GM21737 (cell line): Measurements from ENCODE around the gene POM121C.
"Not testable (repeated sequence)": the region's sequence is repeated elsewhere in the genome, so short reads cannot be mapped to it uniquely, and the experiment has no call there.

Source experiments
- ATAC-seq: cut with Tn5 transposase; IDR thresholded peaks from one replicate; pipeline ENCODE4 v1.9.1; 2021; ENCODE audit warnings: mild to moderate bottlenecking, moderate library complexity; ENCODE audit not compliant: unreplicated experiment

Gene POM121C

DNA sequence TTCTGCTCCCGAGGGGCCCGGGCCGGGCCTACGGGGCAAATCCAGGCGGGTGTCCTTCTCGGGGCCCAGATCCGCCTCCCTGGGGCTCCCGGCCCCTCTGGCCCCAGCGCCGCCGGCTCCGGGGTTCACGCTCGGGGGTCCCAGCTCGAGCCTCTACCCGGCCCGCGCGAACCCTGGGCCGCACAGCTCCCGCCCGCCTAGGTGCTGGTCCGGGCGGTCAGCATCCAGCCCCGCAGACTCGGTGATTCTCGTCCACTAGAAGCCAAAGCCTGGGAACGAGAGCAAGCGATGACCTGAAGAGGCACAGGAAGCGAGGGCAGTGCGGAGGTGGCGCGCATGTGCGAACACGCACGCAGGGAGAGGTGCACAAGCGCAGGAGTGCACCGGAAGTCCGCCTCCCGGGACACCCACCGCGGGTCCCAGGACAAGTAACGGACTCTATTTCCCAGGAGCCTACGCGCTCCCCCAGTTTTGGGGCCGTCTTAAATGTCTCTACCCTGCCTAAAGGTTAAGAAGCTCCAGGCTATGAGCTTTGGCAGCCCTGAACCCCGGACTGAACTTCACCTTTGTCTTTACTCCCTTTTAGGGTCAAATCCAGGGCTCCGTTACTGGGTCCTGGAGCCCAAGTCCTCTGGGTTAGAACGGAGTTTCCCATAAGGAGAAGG is at the start of gene POM121C:
Gene POM121C, minus strand, starts transcription at position 321 of the 665 bp plus-strand sequence. CDS start 44,803 bp downstream, outside the sequence.
- ATAC-seq: peak; percentile 98

DNA sequence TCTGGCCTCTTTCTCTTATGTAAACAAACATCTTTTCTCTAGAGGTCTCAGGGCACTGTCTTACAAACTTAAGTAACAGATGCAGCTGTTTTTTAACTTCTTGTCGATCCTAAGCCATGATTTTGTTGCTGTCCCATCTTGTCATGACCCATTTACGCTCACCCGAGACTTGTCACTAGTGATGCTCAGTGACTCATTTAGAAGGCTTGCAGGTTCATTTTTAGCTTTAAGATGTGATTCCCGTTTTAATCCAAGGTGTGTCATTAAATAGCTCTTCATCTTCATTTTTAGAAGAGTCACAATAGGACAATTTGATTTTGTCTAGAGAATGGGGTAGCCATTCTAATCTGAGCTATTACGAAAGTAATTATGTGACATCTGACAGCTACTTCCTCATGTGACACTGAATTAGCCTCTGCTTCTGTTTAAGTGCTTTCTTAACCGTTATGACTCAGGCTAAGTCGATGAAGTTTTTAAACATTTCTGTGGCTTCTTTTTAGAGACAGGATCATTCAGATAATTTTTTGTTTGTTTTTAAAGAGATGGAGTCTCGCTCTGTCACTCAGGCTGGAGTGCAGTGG is 48.7 kb upstream of the POM121C start:
- peak; percentile 57 for ATAC-seq

DNA sequence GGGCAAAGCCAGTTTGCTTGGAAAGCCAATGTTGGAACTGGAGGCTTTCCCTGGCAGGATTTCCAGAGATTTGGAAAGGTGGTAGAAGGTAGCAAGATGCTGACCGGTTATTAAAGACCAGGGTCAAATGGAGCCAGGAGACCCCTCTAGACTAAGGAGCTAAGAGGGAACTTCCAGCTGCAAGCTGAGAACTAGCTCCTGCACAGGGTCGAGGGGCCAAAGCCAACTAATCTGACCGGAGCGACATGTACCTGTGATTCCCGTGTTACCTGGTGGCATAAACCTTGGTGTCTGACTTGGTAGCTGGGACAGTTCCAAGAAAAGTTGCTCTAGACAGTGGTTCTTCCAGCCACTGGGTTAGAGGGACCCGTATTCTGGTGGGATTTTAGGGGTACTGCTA is 47.8 kb upstream of the POM121C start:
- no peak for ATAC-seq

DNA sequence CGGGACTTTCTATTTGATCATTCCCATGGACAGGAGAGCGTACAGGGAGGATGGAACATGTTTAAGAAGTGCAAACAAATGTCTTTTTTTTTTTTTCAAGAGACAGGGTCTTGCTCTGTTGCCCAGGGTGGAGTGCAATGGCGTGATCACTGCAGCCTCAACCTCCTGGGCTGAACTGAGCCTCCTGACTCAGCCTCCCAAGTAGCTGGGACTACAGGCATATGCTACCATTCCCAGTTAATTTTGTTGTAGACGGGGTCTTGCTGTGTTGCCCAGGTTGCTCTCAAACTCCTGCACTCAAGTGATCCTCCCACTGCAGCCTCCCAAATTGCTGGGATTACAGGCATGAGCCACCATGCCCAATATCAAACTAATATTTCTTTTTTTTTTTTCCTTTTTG is 46.5 kb upstream of the POM121C start:
- ATAC-seq: no peak

DNA sequence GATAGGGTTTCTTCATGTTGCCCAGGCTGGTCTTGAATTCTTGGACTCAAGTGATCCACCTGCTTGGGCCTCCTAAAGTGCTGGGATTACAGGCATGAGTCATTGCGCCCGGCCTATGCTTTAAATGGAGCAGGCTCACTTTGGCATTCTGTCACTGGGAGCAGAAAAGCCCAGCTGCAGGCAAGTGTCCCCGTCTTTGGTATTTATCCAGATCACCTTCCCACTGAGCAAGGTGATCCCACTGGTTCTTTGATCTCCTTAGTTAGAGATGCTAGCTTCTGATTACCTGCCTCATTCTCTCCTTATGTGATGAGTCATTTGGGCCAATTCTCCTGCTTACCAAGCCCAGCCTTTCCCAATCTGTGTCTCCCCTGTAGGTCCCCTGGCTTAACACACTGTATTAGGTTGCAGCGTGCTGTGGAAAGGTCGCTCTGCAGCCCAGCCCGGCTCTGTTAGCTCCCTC is 45.3 kb upstream of the POM121C start:
- no peak for ATAC-seq

DNA sequence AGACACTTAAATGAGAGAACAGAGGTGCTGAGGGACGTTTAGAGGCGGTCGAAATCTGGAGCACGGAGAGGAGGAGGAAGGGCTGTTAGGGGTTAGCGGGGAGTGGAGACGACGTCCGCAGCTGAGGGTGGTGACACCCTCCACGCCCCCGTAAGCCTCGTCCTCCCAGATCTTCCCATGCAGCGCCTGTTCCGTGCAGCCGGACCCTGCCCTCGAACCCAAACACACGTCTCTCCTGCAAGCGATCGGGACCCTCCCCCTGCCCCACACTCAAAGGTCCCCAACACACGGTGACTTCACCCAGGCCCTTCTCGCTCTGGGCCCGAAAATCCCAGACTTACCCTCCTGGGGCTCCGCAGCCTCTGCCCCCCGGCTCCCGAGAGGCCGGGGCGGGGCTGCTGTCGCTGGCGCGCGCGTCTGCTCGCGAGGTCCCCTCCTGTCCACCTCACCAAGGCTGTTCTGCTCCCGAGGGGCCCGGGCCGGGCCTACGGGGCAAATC is 41.2 kb upstream of the POM121C start:
- not testable (repeated sequence) for ATAC-seq

DNA sequence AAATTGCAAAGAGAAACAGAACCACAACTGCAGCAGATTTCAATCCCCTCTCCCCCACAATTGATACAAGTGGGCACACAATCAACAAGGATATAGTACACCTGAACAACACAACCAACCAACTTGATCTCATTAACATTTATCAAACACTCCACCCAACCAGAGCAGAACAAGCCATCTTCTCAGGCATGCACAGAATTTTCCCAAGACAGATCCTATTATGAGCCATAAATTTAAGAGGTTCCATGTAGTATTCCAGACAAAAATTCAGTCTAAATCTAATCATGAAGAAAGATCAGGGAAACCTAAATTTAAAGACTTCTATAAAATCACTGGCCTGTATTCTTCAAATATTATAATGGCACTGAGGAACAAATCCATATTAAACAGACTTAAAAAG is 35.6 kb upstream of the POM121C start:
- ATAC-seq: not testable (repeated sequence)

DNA sequence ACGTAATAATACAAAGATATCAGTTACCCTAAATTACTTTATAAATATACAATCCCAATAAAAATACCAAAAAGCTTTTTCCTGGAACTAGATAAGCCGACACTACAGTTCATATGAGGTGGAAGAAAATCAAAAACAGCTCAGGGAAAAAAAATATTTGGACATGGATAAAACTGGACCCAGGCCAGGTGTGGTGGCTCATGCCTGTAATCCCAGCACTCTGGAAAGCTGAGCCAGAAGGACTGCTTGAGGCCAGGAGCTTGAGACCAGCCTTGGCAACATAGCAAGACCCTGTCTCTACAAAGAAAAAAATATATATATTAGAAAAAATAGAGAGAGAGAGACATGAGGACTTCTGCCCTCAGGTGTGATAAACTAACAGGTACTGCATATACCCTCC is 32.7 kb upstream of the POM121C start:
- not testable (repeated sequence) for ATAC-seq

DNA sequence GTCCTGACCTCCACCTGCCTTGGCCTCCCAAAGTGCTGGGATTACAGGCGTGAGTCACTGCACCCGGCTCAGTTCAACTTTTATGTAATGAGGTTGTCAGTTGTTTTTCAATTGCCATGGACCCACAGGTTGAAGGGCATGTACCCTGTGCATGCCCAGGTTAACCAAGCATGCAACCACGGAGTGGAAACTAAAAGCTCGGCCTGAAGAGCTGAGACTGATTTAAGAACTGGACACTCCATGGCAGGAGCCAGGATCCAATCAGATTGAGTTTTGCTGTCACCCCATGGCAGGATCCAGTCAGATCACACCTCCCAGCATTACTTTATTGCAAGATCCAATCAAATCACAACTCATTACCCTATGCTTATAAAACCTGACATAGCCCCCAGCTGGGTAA is 22.9 kb upstream of the POM121C start:
- ATAC-seq: not testable (repeated sequence)

DNA sequence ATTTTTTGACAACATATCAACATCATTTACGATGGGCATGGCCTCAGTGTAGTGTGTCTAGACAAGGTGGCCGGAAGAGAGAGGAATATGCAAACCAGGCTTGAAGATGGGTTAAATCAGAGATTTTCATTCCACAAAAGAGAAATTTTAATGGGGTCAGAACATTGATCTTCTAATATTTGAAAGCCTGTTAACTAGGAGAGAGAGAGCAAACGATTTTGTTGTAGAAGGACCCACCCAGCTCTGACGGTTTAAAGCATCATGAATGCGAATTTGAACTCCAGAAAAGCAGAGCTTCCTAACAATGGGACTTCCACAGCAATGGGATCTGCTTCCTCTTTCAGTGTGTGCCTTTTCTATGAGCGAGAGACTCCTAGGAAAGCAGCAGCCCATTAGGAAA is 5.9 kb upstream of the POM121C start, which contains the start of gene SPDYE5:
Gene SPDYE5, plus strand, starts transcription at position 301 of the 400 bp plus-strand sequence. CDS start 1,728 bp downstream, outside the sequence.
- ATAC-seq: not testable (repeated sequence)

DNA sequence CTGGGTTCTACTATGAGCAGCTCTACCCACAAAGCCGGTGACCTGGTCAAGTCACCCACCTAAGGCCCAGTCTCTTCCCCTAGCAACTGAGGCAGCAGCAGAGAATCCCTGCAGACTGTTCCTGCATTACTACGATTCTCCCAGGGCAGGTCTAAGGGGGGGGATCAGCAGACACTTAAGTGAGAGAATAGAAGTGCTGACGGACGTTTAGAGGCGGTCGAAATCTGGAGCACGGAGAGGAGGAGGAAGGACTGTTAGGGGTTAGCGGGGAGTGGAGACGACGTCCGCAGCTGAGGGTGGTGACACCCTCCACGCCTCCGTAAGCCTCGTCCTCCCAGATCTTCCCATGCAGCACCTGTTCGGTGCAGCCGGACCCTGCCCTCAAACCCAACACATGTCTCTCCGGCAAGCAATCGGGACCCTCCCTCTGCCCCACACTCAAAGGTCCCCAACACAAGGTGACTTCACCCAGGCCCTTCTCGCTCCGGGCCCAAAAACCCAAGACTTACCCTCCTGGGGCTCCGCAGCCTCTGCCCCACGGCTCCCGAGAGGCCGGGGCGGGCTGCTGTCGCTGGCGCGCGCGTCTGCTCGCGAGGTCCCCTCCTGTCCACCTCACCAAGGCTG is 632 bp downstream of the POM121C start:
- peak; percentile 11 for ATAC-seq

DNA sequence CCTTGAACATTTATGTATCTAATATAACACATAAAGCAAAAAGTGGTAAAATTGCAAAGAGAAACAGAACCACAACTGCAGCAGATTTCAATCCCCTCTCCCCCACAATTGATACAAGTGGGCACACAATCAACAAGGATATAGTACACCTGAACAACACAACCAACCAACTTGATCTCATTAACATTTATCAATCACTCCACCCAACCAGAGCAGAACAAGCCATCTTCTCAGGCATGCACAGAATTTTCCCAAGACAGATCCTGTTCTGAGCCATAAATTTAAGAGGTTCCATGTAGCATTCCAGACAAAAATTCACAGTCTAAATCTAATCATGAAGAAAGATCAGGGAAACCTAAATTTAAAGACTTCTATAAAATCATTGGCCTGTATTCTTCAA is 5.8 kb downstream of the POM121C start:
- ATAC-seq: not testable (repeated sequence)

DNA sequence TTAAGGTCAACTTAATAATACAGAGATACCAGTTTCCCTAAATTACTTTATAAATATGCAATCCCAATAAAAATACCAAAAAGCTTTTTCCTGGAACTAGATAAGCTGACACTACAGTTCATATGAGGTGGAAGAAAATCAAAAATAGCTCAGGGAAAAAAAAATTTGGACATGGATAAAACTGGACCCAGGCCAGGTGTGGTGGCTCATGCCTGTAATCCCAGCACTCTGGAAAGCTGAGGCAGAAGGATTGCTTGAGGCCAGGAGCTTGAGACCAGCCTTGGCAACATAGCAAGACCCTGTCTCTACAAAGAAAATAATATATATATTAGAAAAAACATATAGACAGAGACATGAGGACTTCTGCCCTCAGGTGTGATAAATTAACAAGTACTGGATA is 8.6 kb downstream of the POM121C start:
- ATAC-seq: not testable (repeated sequence)

DNA sequence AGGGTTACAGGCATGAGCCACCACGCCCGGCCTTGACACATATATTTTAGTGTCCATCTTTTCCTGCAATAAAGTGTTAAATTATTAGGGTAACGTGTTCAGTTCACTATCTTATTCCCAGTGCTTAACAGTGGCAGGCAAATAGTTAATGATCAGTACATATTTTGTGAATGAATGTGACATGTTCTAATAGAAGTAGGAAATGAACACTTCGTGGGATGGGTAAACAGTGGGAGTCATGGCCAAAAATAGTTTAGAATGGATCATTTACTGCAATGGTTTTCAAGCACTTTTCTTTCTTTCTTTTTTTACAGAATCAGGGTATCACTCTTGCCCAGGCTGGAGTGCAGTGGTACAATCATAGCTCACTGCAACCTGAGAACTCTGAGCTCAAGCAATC is 15.9 kb downstream of the POM121C start:
- ATAC-seq: not testable (repeated sequence)

DNA sequence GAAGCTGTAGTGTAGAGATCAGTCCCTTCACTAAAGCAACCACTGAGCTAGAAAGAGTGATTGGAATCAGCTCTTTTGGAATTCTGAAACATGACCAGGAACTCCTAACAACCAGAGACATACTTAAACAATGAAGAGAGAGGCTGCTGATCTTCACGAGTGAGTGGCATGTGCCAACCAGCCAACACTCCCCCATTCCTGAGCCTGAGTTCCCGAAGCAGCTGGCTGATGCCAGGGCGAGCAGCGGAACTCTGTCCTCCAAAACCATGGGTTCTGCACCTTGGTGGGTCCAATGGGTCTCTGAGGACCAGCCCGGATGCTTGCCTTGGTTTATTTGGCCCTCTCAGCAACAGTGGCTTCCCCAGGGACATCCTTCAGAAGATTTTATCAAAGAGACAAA is 25.6 kb downstream of the POM121C start:
- ATAC-seq: not testable (repeated sequence)

DNA sequence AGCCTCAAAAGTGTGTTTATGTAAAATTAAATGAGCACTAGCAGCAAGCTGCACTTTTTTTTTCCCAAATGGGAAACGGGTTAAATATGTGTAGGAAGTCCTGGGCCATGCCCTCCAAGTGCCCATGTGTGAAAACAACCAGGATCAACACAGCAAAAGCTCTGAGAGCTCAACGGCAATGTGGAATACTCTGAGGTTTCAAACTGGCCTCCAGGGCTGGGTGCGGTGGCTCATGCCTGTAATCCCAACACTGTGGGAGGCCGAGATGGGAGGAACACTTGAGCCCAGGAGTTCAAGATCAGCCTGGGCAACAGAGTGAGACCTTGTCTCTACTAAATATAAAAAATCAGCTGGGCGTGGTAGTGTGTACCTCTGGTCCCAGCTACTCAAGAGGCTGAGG is 28.1 kb downstream of the POM121C start:
- not testable (repeated sequence) for ATAC-seq

DNA sequence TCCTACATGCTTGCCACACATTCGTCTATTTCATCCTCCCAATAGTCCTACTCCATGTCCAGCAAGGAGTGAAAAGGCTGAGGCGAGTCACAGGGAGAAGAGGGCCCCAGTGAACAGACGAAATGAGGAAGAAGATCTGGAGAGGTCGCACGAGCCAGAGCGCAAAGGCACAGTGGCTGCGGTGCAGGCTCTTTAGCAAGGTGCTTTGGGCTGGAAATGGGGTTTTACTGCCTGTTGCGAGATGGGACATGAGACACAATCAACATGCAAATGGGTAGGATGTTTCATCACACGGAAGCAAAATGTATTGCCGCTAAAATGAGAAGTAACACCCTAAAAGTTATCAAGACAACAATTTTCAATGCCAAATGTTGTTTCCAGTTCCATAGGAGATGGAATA is 29.7 kb downstream of the POM121C start:
- ATAC-seq: not testable (repeated sequence)

DNA sequence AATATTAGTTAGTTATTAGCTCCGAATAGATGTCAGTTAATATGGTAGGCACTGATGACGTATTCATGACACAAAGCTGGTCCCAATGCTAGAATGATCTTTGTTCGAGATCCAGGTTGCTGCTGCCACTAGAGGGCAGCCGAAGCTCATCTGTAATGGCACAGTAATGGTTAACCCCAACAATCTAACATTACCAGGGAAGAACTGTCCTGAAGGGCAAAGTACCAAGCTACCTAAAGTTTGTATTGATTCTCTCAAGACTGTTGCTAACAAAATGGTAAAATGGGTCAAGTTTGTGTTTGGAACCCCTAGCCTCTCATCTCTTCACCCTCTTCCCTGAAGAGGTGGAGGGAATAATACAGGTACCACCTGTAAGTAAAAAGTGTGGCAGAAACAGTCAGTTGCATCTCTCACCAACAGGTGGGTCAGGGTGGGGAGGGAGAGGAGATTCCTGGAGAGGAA is 33.6 kb downstream of the POM121C start:
- peak; percentile 75 for ATAC-seq

DNA sequence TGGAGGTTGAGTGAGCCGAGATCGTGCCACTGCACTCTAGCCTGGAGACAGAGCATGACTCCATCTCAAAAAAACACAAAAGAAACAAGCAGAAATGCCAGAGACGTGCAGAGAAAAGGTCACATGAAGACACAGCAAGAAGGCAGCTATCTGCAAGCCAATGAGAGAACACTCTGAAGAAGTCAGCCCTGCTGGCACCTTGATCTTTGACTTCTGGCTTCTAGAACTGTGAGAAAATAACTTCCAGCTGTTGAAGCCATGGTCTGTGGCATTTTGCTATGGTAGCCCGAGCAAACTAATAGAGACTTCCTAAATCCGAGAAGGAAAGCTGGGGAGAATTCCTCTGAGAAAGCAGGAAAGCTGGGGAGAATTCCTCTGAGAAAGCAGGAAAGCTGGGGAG is 36.2 kb downstream of the POM121C start:
- not testable (repeated sequence) for ATAC-seq

DNA sequence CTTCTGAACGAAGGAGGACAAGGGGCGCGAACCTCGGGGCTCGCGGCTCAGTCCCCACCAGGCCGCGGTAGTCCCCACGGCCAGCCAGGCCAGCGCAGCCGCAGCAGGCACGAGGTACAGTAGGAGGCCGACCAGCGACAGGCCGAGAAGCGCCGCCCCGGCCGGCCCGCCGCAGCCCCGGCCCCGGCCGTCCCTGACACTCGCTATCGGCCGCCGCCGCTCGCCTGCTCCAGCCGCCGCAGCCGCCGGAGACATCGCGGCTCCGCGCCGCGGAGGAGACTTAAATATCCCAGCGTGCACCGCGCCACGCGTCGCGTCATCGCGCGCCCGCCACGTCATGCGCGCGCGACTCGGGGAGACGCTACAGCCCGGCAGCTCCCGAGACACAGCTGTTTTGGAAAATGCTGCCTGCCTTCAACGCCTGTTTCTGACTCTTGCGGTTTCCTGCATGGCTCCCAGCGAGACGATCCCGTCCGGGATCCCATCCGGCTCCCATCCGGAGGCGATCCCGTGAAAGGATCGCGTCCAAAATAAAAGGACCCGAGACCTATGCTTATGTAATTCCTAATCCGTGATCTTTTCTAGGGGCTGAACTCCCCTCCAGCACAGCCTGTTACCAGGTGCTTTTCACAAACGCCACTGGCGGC is 43.5 kb downstream of the POM121C start:
- ATAC-seq: peak; percentile 86

DNA sequence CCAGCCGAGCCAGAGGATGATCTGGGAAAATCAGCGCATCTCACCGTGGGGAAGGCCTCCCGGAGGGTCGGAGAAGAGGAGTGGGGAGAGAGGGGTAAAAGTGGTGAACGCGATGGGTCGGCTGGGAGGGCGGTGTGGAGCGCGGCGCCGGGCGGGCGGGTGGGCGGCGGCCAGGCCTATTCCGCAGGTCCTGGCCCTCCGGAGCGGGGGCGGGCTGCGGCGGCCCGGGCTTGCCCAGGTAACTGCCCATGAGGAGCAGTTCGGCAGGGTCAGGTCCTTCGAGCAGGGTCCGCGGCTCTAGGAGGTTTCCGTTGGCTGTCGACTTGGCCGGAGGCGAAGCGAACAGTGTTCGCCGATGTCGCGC is 44.0 kb downstream of the POM121C start:
- ATAC-seq: not testable (repeated sequence)
